H9 (cell line): Measurements from ENCODE around the gene RANGAP1. TPM values are rescaled to one million over a fixed set of nuclear protein-coding genes. Genes with fewer than 3 reads are reported as not detected.
A peak's percentile ranks its signal among the peaks of the same experiment; 100 is the strongest.

ENCODE experiments used
- DNase-seq: peaks from one replicate; pipeline ENCODE4 v3.0.0-alpha.2; 2017
- H2AFZ ChIP-seq: one replicate; pipeline ENCODE4 v1.6.1; 2013; ENCODE audit warnings: mild to moderate bottlenecking, low read length, control low read depth, moderate library complexity
- H2AK5ac ChIP-seq: 2 replicates; pipeline ENCODE4 v1.6.1; 2013; ENCODE audit warnings: low read length, control low read depth, mixed read lengths; ENCODE audit not compliant: insufficient read length
- H2BK120ac ChIP-seq: one replicate; pipeline ENCODE4 v1.6.1; 2013; ENCODE audit warnings: low read depth, mild to moderate bottlenecking, low read length, control low read depth, inconsistent platforms; ENCODE audit not compliant: poor library complexity, severe bottlenecking
- H2BK12ac ChIP-seq: 2 replicates; pipeline ENCODE4 v1.6.1; 2013; ENCODE audit warnings: low read length, control low read depth, mixed read lengths, low read depth; ENCODE audit not compliant: insufficient read length
- H2BK15ac ChIP-seq: 2 replicates; pipeline ENCODE4 v1.6.1; 2013; ENCODE audit warnings: low read depth, low read length, control low read depth
- H2BK20ac ChIP-seq: one replicate; pipeline ENCODE4 v1.6.1; 2013; ENCODE audit warnings: low read depth, mild to moderate bottlenecking, low read length, control low read depth, inconsistent platforms; ENCODE audit not compliant: poor library complexity, severe bottlenecking
- H2BK5ac ChIP-seq: 2 replicates; pipeline ENCODE4 v1.6.1; 2013; ENCODE audit warnings: low read length, control low read depth, mixed read lengths; ENCODE audit not compliant: insufficient read length
- H3K14ac ChIP-seq: 2 replicates; pipeline ENCODE4 v1.6.1; 2013; ENCODE audit warnings: low read length, control low read depth; ENCODE audit not compliant: insufficient read depth
- H3K18ac ChIP-seq: 2 replicates; pipeline ENCODE4 v1.6.1; 2013; ENCODE audit warnings: low read depth, mild to moderate bottlenecking, mixed read lengths, low read length, control low read depth; ENCODE audit not compliant: insufficient read length
- H3K23ac ChIP-seq: 2 replicates; pipeline ENCODE4 v1.6.1; 2013; ENCODE audit warnings: low read length, control low read depth, mixed read lengths, low read depth; ENCODE audit not compliant: insufficient read length
- H3K23me2 ChIP-seq: 2 replicates; pipeline ENCODE4 v1.6.1; 2013; ENCODE audit warnings: low read depth, mild to moderate bottlenecking, mixed read lengths, low read length, control low read depth; ENCODE audit not compliant: insufficient read length, poor library complexity, severe bottlenecking
- H3K27ac ChIP-seq: 2 replicates; pipeline ENCODE4 v1.5.1; 2013; ENCODE audit warnings: low read length, control low read depth, mixed read lengths, low read depth; ENCODE audit not compliant: insufficient read length
- H3K27me3 ChIP-seq: 2 replicates; pipeline ENCODE4 v1.6.1; 2013; ENCODE audit warnings: low read length, control low read depth, inconsistent platforms; ENCODE audit not compliant: insufficient read depth
- H3K4ac ChIP-seq: 2 replicates; pipeline ENCODE4 v1.6.1; 2013; ENCODE audit warnings: low read depth, mild to moderate bottlenecking, control low read depth, inconsistent platforms, low read length, moderate library complexity
- H3K4me1 ChIP-seq: 2 replicates; pipeline ENCODE4 v1.6.1; 2013; ENCODE audit warnings: low read length, control low read depth, inconsistent platforms; ENCODE audit not compliant: insufficient read depth
- H3K4me2 ChIP-seq: 2 replicates; pipeline ENCODE4 v1.6.1; 2013; ENCODE audit warnings: low read length, control low read depth, mixed read lengths; ENCODE audit not compliant: insufficient read length, insufficient read depth
- H3K56ac ChIP-seq: 2 replicates; pipeline ENCODE4 v1.6.1; 2013; ENCODE audit warnings: low read depth, mild to moderate bottlenecking, mixed read lengths, low read length, control low read depth; ENCODE audit not compliant: insufficient read length
- H3K79me1 ChIP-seq: 2 replicates; pipeline ENCODE4 v1.6.1; 2013; ENCODE audit warnings: low read depth, mild to moderate bottlenecking, moderate library complexity, low read length, control low read depth, inconsistent platforms; ENCODE audit not compliant: insufficient read depth, poor library complexity, severe bottlenecking
- H3K79me2 ChIP-seq: 2 replicates; pipeline ENCODE4 v1.6.1; 2013; ENCODE audit warnings: low read length, control low read depth, inconsistent platforms; ENCODE audit not compliant: insufficient read depth
- H3K9ac ChIP-seq: 2 replicates; pipeline ENCODE4 v1.6.1; 2013; ENCODE audit warnings: low read length, control low read depth, mixed read lengths; ENCODE audit not compliant: insufficient read length; ENCODE audit errors: extremely low read depth
- H3K9me3 ChIP-seq: one replicate; pipeline ENCODE4 v1.6.1; 2013; ENCODE audit warnings: low read depth, low read length, inconsistent platforms; ENCODE audit not compliant: control insufficient read depth
- H3T11ph ChIP-seq: one replicate; pipeline ENCODE4 v1.6.1; 2013; ENCODE audit warnings: mild to moderate bottlenecking, low read length, control low read depth, inconsistent platforms
- H4K20me1 ChIP-seq: one replicate; pipeline ENCODE4 v1.6.1; 2013; ENCODE audit not compliant: control insufficient read depth, insufficient read length, insufficient read depth
- H4K5ac ChIP-seq: 2 replicates; pipeline ENCODE4 v1.6.1; 2013; ENCODE audit warnings: low read depth, mild to moderate bottlenecking, mixed read lengths, low read length, control low read depth; ENCODE audit not compliant: insufficient read length
- H4K8ac ChIP-seq: replicated peaks from 2 replicates; pipeline ENCODE4 v1.6.1; 2013; ENCODE audit warnings: low read length, control low read depth, mixed read lengths, low read depth; ENCODE audit not compliant: insufficient read length
- H4K91ac ChIP-seq: 2 replicates; pipeline ENCODE4 v1.6.1; 2013; ENCODE audit warnings: low read depth, mild to moderate bottlenecking, moderate library complexity, mixed read lengths, low read length, control low read depth; ENCODE audit not compliant: insufficient read length
- H3K27ac Mint-ChIP-seq, 3 experiments: 2 replicates in 2 of 3; 3 replicates in 1 of 3; pipeline ENCODE4 v1.8.0; 2020 to 2021; ENCODE audit warnings: mixed read lengths in 3 of 3, mild to moderate bottlenecking in 1 of 3, moderate library complexity in 1 of 3
- H3K27me3 Mint-ChIP-seq: 2 replicates; pipeline ENCODE4 v1.8.0; 2021; ENCODE audit warnings: low read depth, mild to moderate bottlenecking, moderate library complexity, mixed read lengths
- H3K36me3 Mint-ChIP-seq, 3 experiments: 2 replicates in 2 of 3; 3 replicates in 1 of 3; pipeline ENCODE4 v1.8.0; 2020 to 2021; ENCODE audit warnings: low read depth in 3 of 3, mixed read lengths in 3 of 3; ENCODE audit not compliant: insufficient read depth in 1 of 3
- H3K4me1 Mint-ChIP-seq, 2 experiments: 2 replicates each; pipeline ENCODE4 v1.8.0; 2020; ENCODE audit warnings: mixed read lengths in 2 of 2
- H3K4me3 Mint-ChIP-seq, 2 experiments: 2 replicates in 1 of 2; 3 replicates in 1 of 2; pipeline ENCODE4 v1.8.0; 2020 to 2021; ENCODE audit warnings: mild to moderate bottlenecking in 2 of 2, mixed read lengths in 2 of 2, moderate library complexity in 1 of 2
- H3K9me3 Mint-ChIP-seq, 2 experiments: 2 replicates in 1 of 2; 3 replicates in 1 of 2; pipeline ENCODE4 v1.8.0; 2020; ENCODE audit warnings: mild to moderate bottlenecking in 2 of 2, mixed read lengths in 2 of 2, moderate library complexity in 1 of 2
- WGBS: extraction: QIAGEN DNeasy Blood & Tissue Kit; methylation state at CpG from one replicate; pipeline ENCODE4 v1.1.7; 2013; ENCODE audit warnings: missing lambda C conversion rate, low lambda C conversion rate, mixed read lengths; ENCODE audit not compliant: insufficient read length; ENCODE audit errors: extremely low coverage; 5-methylcytosine and 5-hydroxymethylcytosine counted together
- total RNA-seq: library from RNA; stranded (reverse); gene quantifications from 2 replicates; pipeline ENCODE4 v1.2.1, GENCODE V29; 2021
- TF ChIP-seq, protein P1 (sequence below): fragments of 200-600 bp; sonication (generic); conservative IDR thresholded peaks from 3 replicates; pipeline ENCODE4 v1.8.0; 2021; ENCODE audit warnings: antibody characterized with exemption, mild to moderate bottlenecking

Gene RANGAP1
- total RNA-seq, 1 experiment from 2014 or later: 130 TPM

DNA sequence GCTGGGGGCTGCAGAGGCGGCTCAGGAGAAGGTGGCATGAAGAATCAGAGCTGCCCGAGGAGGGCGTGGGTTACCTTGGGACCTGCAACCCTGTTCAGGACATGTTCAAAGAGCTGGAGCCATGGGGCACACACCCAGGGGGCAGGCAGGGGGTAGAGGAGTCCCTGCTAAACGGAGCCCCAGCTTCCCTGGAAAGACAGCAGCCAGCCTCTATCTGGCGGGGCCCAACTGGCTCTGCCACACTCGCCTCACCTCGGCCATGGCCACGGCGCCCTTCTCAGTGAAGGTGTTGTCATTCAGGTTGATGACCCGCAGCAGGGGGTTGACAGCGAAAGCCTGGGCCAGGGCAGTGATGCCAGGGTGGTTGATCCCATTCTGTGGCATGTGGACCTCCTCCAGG, 28.3 kb downstream of the RANGAP1 start:
- H2BK12ac ChIP-seq: no peak overlapping the region
- H3K27ac Mint-ChIP-seq: peak overlapping the region; percentile 18 to 88 (median 84); a peak in 4 of 7 replicates

More for the DNA sequence above, 28.3 kb downstream of the RANGAP1 start:
- Histone ChIP-seq H3K27ac (no peak overlapping the region), H4K20me1 (no peaks in the 10 kb centered on the region), H4K91ac (no peak overlapping the region), H3K4ac (no peak overlapping the region), H3K4me1 (no peaks in the 10 kb centered on the region), H4K5ac (no peak overlapping the region), H3K23ac (no peak overlapping the region), H3K23me2 (no peaks in the 10 kb centered on the region), H2BK5ac (no peak overlapping the region), H3K9ac (no peak overlapping the region), H2AK5ac (no peak overlapping the region), H4K8ac (no peak overlapping the region), H3K4me2 (no peak overlapping the region), H3K79me1 (no peaks in the 10 kb centered on the region), H3K9me3 (no peaks in the 10 kb centered on the region), H3K79me2 (no peaks in the 10 kb centered on the region), H2BK120ac (no peak overlapping the region), H3K56ac (no peak overlapping the region), H3K14ac (no peak overlapping the region), H3K27me3 (no peaks in the 10 kb centered on the region), H3T11ph (no peak overlapping the region), H3K18ac (no peak overlapping the region), H2BK20ac (no peak overlapping the region), H2BK15ac (no peak overlapping the region), H2AFZ (no peak overlapping the region)
- Mint-ChIP-seq H3K9me3 (no peaks in the 10 kb centered on the region), H3K36me3 (peaks cover 62 to 98% (median 85%) of the 10 kb centered on the region in 3 experiments), H3K27me3 (no peaks in the 10 kb centered on the region), H3K4me3 (no peak overlapping the region; a peak in 1 of 5 replicates), H3K4me1 (peaks cover 6 to 17% of the 10 kb centered on the region in 2 experiments; a peak in 3 of 4 replicates)
- TF ChIP-seq, protein P1, sequence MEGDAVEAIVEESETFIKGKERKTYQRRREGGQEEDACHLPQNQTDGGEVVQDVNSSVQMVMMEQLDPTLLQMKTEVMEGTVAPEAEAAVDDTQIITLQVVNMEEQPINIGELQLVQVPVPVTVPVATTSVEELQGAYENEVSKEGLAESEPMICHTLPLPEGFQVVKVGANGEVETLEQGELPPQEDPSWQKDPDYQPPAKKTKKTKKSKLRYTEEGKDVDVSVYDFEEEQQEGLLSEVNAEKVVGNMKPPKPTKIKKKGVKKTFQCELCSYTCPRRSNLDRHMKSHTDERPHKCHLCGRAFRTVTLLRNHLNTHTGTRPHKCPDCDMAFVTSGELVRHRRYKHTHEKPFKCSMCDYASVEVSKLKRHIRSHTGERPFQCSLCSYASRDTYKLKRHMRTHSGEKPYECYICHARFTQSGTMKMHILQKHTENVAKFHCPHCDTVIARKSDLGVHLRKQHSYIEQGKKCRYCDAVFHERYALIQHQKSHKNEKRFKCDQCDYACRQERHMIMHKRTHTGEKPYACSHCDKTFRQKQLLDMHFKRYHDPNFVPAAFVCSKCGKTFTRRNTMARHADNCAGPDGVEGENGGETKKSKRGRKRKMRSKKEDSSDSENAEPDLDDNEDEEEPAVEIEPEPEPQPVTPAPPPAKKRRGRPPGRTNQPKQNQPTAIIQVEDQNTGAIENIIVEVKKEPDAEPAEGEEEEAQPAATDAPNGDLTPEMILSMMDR: no peak
- DNase-seq: no peak
- no CpG with 5 or more reads among the region's 11 CpGs for WGBS
